A549 treated with Hydrocortisone at 1 μM for 4 hours (cell line): ENCODE measurements around the gene CITED2. TPM values are rescaled to one million over a fixed set of nuclear protein-coding genes. Genes with fewer than 3 reads are reported as not detected.

Source experiments
- total RNA-seq: library from RNA; stranded (reverse); fragments of 200-300 nt; extraction: Qiagen RNA extraction; gene quantifications from 5 replicates; pipeline ENCODE4 v1.2.3, GENCODE V29; 2022

Gene CITED2
- 24.2 to 39.2 TPM (median 33.4 TPM) in 5 replicates for total RNA-seq

DNA sequence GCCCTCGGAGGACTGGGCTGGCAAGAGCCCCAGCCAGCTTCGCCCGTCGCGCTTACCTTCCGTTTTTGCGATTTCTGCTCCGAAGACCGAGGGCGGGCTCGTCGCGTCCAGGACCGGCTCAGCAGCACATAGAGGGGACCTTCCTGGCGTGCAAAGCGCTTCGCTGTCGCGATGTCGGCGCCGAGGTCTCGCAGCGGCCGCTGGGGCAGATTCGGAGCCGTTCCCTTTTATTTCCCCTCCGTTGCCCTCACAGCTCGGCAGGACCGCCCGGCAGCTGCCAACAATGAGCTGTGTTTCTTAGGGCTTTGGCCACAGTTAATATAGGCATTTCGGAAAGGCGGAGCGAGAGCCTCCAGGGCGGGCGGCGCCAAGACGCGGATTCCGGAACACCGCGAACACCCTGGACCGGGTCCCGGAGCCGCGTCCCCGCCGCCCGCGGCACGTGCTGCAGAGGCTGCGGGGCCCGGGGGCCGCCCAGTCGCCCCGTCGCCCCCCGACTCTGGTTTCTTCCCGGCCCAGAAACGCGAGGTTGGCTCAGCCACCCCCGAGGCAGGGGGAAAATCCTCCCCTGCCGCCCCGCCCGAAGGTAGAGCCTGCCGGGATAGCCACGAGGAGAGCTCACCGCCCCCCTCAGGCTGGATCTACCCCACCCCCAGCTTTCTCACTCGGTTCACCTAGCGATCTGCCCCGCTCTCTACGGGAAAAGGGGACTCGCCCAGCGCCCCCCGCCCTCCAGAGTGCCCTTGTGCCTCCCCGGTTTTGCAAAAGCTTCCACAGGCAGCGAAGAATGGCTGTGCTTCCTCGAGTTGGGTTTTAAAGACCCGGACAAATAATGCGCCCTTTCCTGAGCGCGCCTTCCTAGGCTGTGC lies at the start of gene CITED2:
TSS of gene CITED2 (minus strand) at position 292 of the 869 bp plus-strand sequence. CDS start 704 bp downstream, outside the sequence.

Other genes starting within 250 kb of the CITED2 start
- 1.1 to 2.6 TPM (median 1.9 TPM) in 5 replicates for gene HECA, start 239.6 kb downstream of the CITED2 start, total RNA-seq
- gene TXLNB, start 82.7 kb downstream of the CITED2 start, total RNA-seq, result not detected in 5 replicates